Measurements from ENCODE around the gene DZANK1.

Gene DZANK1

GRCh38 chr20:18507218-18508191, 40.7 kb upstream of the DZANK1 start, which contains the start of gene SEC23B:
TSS of gene SEC23B (plus strand) at chr20:18507940. CDS start at chr20:18510836, 2,896 bp downstream.
- no peak for TF ChIP-seq CEBPB (IDR thresholded peaks at IDR 0.05)
- TF ChIP-seq EP300 (IDR thresholded peaks at IDR 0.05; ENCODE audit: borderline replicate concordance), result peak; percentile 19; the same call in 1 of the 2 replicates
- TF ChIP-seq TCF12 (IDR thresholded peaks at IDR 0.05; ENCODE audit: low read depth), result 0 out of 2 replicates have a peak, but pooled peaks have one; percentile 33
- 0 out of 2 replicates have a peak, but pooled peaks have one; percentile 29 for TF ChIP-seq TEAD4 (IDR thresholded peaks at IDR 0.05)
- TF ChIP-seq, protein P1, sequence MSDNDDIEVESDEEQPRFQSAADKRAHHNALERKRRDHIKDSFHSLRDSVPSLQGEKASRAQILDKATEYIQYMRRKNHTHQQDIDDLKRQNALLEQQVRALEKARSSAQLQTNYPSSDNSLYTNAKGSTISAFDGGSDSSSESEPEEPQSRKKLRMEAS (IDR thresholded peaks at IDR 0.05), result peak; percentile 64
- TF ChIP-seq TAF1 (IDR thresholded peaks at IDR 0.05; ENCODE audit: low read depth), result peak; percentile 60; the same call in 1 of the 2 replicates
- TF ChIP-seq RAD21 (IDR thresholded peaks at IDR 0.05; ENCODE audit: low read depth), result no peak
- peak; percentile 96 for TF ChIP-seq YY1 (IDR thresholded peaks at IDR 0.05; ENCODE audit: low read depth)
- peak; percentile 86 for TF ChIP-seq CREB1 (IDR thresholded peaks at IDR 0.05; ENCODE audit: low read depth)
- TF ChIP-seq FOXM1 (IDR thresholded peaks at IDR 0.05; ENCODE audit: borderline replicate concordance, low read depth), result peak; percentile 29; the same call in 1 of the 2 replicates

- no peak for TF ChIP-seq FOXM1 (IDR thresholded peaks at IDR 0.05; ENCODE audit: borderline replicate concordance, low read depth)
- no peak for TF ChIP-seq EGR1 (IDR thresholded peaks at IDR 0.05)
- no peak for TF ChIP-seq CEBPB (IDR thresholded peaks at IDR 0.05)
Measured at GRCh38 chr20:18506744-18507143, 39.9 kb upstream of the DZANK1 start.

DNA sequence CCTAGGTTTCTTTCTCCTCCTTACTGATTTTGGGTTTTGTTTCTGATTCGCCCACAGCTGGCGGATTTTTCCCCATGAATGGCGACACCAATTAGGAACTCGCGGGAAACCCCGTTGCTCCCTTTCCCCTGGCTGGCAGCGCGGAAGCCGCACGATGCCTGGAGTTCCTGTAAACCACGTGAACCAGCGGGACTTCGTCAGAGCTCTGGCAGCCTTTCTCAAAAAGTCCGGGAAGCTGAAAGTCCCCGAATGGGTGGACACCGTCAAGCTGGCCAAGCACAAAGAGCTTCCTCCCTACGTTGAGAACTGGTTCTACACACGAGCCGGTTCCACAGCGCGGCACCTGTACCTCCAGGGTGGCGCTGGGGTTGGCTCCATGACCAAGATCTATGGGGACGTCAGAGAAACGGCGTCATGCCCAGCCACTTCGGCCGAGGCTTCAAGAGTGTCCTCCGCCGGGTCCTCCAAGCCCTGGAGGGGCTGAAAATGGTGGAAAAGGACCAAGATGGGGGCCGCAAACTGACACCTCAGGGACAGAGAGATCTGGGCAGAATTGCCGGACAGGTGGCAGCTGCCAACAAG, 37.7 kb upstream of the DZANK1 start:
- TF ChIP-seq, protein P1 (IDR thresholded peaks at IDR 0.05), result no peak
- TF ChIP-seq USF1 (IDR thresholded peaks at IDR 0.05) (no peak), EP300 (IDR thresholded peaks at IDR 0.05; ENCODE audit: borderline replicate concordance) (no peak), CEBPB (IDR thresholded peaks at IDR 0.05) (no peak), TEAD4 (IDR thresholded peaks at IDR 0.05) (no peak), ZBTB7A (IDR thresholded peaks at IDR 0.05; ENCODE audit: low read depth) (no peak), RAD21 (IDR thresholded peaks at IDR 0.05; ENCODE audit: low read depth) (no peak), CREB1 (IDR thresholded peaks at IDR 0.05; ENCODE audit: low read depth) (no peak)

DNA sequence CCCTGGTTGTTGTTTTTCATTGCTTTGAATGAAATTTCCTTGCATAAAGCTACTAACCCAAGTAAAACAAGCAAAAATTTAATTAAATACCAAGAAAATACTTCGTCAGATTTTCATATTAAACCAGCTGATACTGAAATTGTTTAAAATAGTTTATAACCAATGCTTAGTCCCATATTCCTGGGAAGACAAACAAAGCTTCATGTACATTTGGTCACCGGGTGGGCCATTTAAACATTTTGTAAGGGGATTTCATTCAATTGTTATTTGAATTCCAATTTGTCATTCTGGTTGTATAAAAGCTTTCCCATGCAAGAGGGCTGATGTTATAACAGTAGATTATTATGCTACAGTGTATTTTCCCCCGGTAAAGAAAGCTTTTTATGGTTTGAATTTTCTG, 30.8 kb upstream of the DZANK1 start:
- TF ChIP-seq RAD21 (IDR thresholded peaks at IDR 0.05; ENCODE audit: low read depth) (no peak), ZBTB7A (IDR thresholded peaks at IDR 0.05; ENCODE audit: low read depth) (no peak), EGR1 (IDR thresholded peaks at IDR 0.05) (no peak), YY1 (IDR thresholded peaks at IDR 0.05; ENCODE audit: low read depth) (no peak)

DNA sequence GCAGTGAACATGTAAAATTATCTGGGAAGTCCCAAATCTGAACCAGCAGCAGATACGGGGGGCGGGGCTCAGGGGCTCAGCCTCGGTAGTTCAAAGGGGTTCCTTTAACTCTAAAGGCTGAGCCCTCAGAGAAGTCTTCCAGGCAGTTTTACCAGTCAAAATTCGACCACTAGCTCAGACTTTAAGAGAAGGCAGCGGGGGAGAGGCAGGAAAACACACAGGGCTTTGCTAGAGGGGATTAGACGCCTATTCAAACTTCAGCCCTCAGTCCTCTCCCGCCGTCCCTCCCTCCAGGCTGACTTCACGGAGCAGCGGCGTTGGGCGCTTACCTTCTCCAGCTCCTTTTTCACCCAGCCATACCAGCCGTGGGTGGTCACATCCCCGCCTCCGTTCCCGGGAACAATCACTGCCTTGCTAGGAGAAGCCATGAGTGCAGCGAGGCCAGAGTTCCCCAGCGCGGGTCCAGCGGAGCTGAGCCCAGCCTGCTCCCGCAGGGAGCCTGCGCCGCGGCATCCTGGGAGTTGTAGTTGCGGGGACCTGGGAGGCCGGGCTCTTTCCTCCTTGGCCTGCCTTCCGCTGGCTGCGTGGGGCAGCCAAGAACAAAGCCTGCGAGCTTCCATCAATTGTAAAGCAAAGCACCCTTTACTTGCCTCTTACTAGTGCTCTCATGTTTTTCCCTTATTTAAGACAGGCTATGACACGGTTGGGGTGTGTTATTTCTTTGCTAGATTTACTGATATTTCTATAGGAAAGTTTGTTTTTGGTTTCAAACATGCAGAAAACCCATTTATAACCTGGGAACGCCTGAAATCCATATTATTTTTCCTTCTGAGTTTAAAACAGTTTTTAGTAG, 30.1 kb upstream of the DZANK1 start, which contains the start of gene RBBP9:
Gene RBBP9 (minus strand): TSS at position 486 of the 853 bp plus-strand sequence. CDS start 58 bp downstream, at position 428.
- TF ChIP-seq EGR1 (IDR thresholded peaks at IDR 0.05) (no peak), FOXM1 (IDR thresholded peaks at IDR 0.05; ENCODE audit: borderline replicate concordance, low read depth) (no peak), CEBPB (IDR thresholded peaks at IDR 0.05) (no peak), TAF1 (IDR thresholded peaks at IDR 0.05; ENCODE audit: low read depth) (peak; percentile 79), ZBTB7A (IDR thresholded peaks at IDR 0.05; ENCODE audit: low read depth) (no peak), YY1 (IDR thresholded peaks at IDR 0.05; ENCODE audit: low read depth) (peak; percentile 91), USF1 (IDR thresholded peaks at IDR 0.05) (no peak)
- TF ChIP-seq, protein P1 (IDR thresholded peaks at IDR 0.05), result 0 out of 2 replicates have a peak, but pooled peaks have one; percentile 25

DNA sequence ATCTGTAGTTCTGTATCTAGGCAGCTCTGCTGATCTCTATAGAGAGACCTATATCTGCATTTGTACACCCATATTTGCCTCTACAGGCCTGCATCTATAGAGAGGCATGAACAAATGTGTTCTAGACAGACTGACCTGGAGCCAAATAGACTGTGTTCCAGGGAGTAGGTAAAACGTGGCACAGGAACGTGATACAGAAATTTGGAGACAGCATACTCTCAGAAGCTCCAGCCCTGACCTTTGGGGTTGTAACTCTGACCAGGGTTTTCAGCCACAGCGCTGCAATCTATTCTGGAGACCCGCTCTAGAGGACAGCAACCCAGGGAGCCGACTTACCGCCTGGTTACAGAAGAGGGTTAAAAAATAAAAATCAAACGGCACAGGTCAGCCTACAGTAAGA, 29.2 kb upstream of the DZANK1 start:
- TF ChIP-seq FOXM1 (IDR thresholded peaks at IDR 0.05; ENCODE audit: borderline replicate concordance, low read depth) (no peak), REST (IDR thresholded peaks at IDR 0.05; ENCODE audit: low read depth) (no peak), TAF1 (IDR thresholded peaks at IDR 0.05; ENCODE audit: low read depth) (no peak)
